Uterus (tissue), 2 donors: Measurements from ENCODE around the gene RPS6KA2.

Experiments used
- CTCF ChIP-seq, 4 experiments: fragments of 200-600 bp in 2 of 4; fragments of 450-650 bp in 2 of 4; sonication (generic) in 2 of 4; IDR thresholded peaks; one replicate each; pipeline ENCODE4 v1.5.1; 2016 to 2019; ENCODE audit warnings: antibody characterized with exemption in 4 of 4, mild to moderate bottlenecking in 2 of 4, moderate library complexity in 1 of 4
- POLR2A ChIP-seq, 2 donors: fragments of 450-650 bp; IDR thresholded peaks; one replicate each; pipeline ENCODE4 v1.6.1; 2016; ENCODE audit warnings: antibody characterized with exemption in 2 of 2, mild to moderate bottlenecking in 1 of 2, moderate library complexity in 1 of 2

- TF ChIP-seq CTCF (IDR thresholded peaks at IDR 0.05) (no peak), POLR2A (IDR thresholded peaks at IDR 0.05) (no peak)
Observed at GRCh38 chr6:166660157-166660688, 33.2 kb upstream of the RPS6KA2 start.
